HCT116 (cell line): ENCODE measurements around the gene ING4. TPM values are rescaled to one million over a fixed set of nuclear protein-coding genes. Genes with fewer than 3 reads are reported as not detected.

Experiments
- total RNA-seq: library from RNA; stranded (reverse); gene quantifications from one replicate; pipeline ENCODE4 v1.2.1, GENCODE V29; 2021; ENCODE audit not compliant: unreplicated experiment

ING4 gene
- total RNA-seq, 1 experiment from 2014 or later: 17.9 TPM

Other genes with a start within 250 kb of the ING4 start
- gene CD27, start 218.2 kb downstream of the ING4 start, total RNA-seq: 0.25 TPM
- gene TAPBPL, start 211.1 kb downstream of the ING4 start, total RNA-seq: 0.54 TPM
- 12.1 TPM for gene VAMP1, start 192.4 kb downstream of the ING4 start, total RNA-seq
- gene MRPL51, start 169.9 kb downstream of the ING4 start, total RNA-seq: 265 TPM
- 177 TPM for gene NCAPD2, start 169.0 kb downstream of the ING4 start, total RNA-seq
- 5,901 TPM for gene GAPDH, start 128.6 kb downstream of the ING4 start, total RNA-seq
- 0.34 TPM for gene IFFO1, start 107.1 kb downstream of the ING4 start, total RNA-seq
- gene NOP2, start 94.8 kb downstream of the ING4 start, total RNA-seq: 108 TPM
- 342 TPM for gene CHD4, start 55.7 kb downstream of the ING4 start, total RNA-seq
- 5.2 TPM for gene LPAR5, start 27.2 kb downstream of the ING4 start, total RNA-seq
- 1.0 TPM for gene ACRBP, start 15.7 kb downstream of the ING4 start, total RNA-seq
- gene ZNF384, start 26.3 kb upstream of the ING4 start, total RNA-seq: 73.4 TPM
- not detected for gene PIANP, start 37.7 kb upstream of the ING4 start, total RNA-seq
- 67.8 TPM for gene COPS7A, start 60.9 kb upstream of the ING4 start, total RNA-seq
- gene MLF2, start 90.0 kb upstream of the ING4 start, total RNA-seq: 309 TPM
- 494 TPM for gene PTMS, start 103.2 kb upstream of the ING4 start, total RNA-seq
- 3.3 TPM for gene LAG3, start 109.4 kb upstream of the ING4 start, total RNA-seq
- gene CD4, start 126.4 kb upstream of the ING4 start, total RNA-seq: 0.42 TPM
- gene GPR162, start 158.7 kb upstream of the ING4 start, total RNA-seq: 2.3 TPM
- gene P3H3, start 165.3 kb upstream of the ING4 start, total RNA-seq: 32.2 TPM
- 8.7 TPM for gene GNB3, start 177.8 kb upstream of the ING4 start, total RNA-seq
- gene CDCA3, start 188.2 kb upstream of the ING4 start, total RNA-seq: 63.0 TPM
- 175 TPM for gene USP5, start 189.0 kb upstream of the ING4 start, total RNA-seq
- gene TPI1, start 204.4 kb upstream of the ING4 start, total RNA-seq: 1,068 TPM
- gene SPSB2, start 210.2 kb upstream of the ING4 start, total RNA-seq: 10.0 TPM
- gene LRRC23, start 241.7 kb upstream of the ING4 start, total RNA-seq: 8.0 TPM